MCF 10A (cell line): ENCODE data around the gene C1orf115. TPM values are rescaled to one million over a fixed set of nuclear protein-coding genes. Genes with fewer than 3 reads are reported as not detected.

ENCODE experiments used
- BruUV-seq: library from RNA; stranded (reverse); fragments of 400-500 nt; replicated peaks from 2 replicates; lab custom pipeline; 2021; lab: Mats Ljungman, UMichigan
- CTCF ChIA-PET: fragments of 300-600 bp; sonication (Branson Sonifier 250); formaldehyde crosslinking; extraction: SDS; loops from one replicate; lab custom pipeline; 2021; ENCODE audit warnings: antibody characterized with exemption, inconsistent platforms; lab: Yijun Ruan, JAX
- POLR2A ChIA-PET: fragments of 300-600, 350-650 bp; sonication (Branson Sonifier 250); formaldehyde crosslinking; extraction: SDS; loops from one replicate; lab custom pipeline; 2020; ENCODE audit warnings: antibody characterized with exemption, inconsistent platforms; lab: Yijun Ruan, JAX
- DNase-seq: peaks from one replicate; pipeline ENCODE4 v3.0.0-alpha.2; 2018; ENCODE audit not compliant: unreplicated experiment
- H3K27ac Mint-ChIP-seq: one replicate; pipeline ENCODE4 v1.8.0; 2022; ENCODE audit warnings: mild to moderate bottlenecking, low read depth, mixed read lengths; ENCODE audit not compliant: unreplicated experiment
- H3K27me3 Mint-ChIP-seq: one replicate; pipeline ENCODE4 v1.8.0; 2022; ENCODE audit warnings: mixed read lengths; ENCODE audit not compliant: insufficient read depth, unreplicated experiment
- H3K36me3 Mint-ChIP-seq: one replicate; pipeline ENCODE4 v1.8.0; 2022; ENCODE audit warnings: mild to moderate bottlenecking, moderate library complexity, mixed read lengths; ENCODE audit not compliant: insufficient read depth, unreplicated experiment
- H3K4me1 Mint-ChIP-seq: one replicate; pipeline ENCODE4 v1.8.0; 2022; ENCODE audit warnings: mixed read lengths; ENCODE audit not compliant: insufficient read depth, unreplicated experiment
- H3K4me3 Mint-ChIP-seq: one replicate; pipeline ENCODE4 v1.8.0; 2022; ENCODE audit warnings: mild to moderate bottlenecking, moderate library complexity, mixed read lengths; ENCODE audit not compliant: unreplicated experiment
- H3K9me3 Mint-ChIP-seq: one replicate; pipeline ENCODE4 v1.8.0; 2022; ENCODE audit warnings: mixed read lengths; ENCODE audit not compliant: unreplicated experiment
- CTCF ChIP-seq: fragments of 200-600 bp; IDR thresholded peaks from one replicate; pipeline ENCODE4 v1.8.0; 2022; ENCODE audit warnings: antibody characterized with exemption, mild to moderate bottlenecking; ENCODE audit not compliant: unreplicated experiment
- intact Hi-C: fragments of 100-400 bp; cut with micrococcal nuclease; formaldehyde crosslinking; loops from 2 replicates; pipeline ENCODE4 v1.14.1; 2022
- total RNA-seq: library from RNA; stranded (reverse); gene quantifications from 2 replicates; pipeline ENCODE4 v1.2.3, GENCODE V29; 2022

The C1orf115 gene
- total RNA-seq, 1 experiment from 2014 or later = 1.6 TPM

DNA sequence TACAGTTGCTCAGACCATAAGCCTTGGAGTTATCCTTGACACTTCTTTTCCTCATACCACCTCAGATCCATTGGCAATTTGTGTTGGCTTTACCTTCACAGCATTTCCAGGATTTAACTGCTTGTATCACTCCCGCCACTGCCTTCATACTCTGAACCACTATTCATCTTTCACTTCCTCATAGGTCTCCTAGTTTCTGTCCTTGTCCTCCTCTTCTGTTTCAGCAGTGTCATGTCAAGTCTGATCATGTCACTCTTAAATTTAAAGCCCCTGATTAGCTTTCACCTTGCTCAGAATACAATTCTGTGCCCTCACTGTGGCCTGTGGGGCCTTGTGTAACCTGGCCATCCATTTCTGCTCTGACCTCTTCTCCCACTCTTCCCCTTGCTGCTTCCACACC lies 34.7 kb upstream of the C1orf115 start:
- Mint-ChIP-seq H3K36me3 (no peaks in the 10 kb centered on the region), H3K27me3 (no peaks in the 10 kb centered on the region), H3K27ac (no peak overlapping the region), H3K4me1 (no peaks in the 10 kb centered on the region), H3K9me3 (no peaks in the 10 kb centered on the region), H3K4me3 (no peak overlapping the region)
- BruUV-seq = no TSS peak
- ChIA-PET POLR2A (no interaction called here), CTCF (interaction anchor here (0.7 to 1.3 kb wide), 4 partner anchors 9 to 359 kb away, joined by 3 to 4 read pairs (median 4); no protein-coding TSS in a partner anchor)
- no peak for TF ChIP-seq CTCF
- no peak for DNase-seq
- intact Hi-C loops = no loop called here

GRCh38 chr1:220655961-220656740 lies 34.0 kb upstream of the C1orf115 start:
- no peak for DNase-seq
- intact Hi-C loops = no loop called here
- Mint-ChIP-seq H3K27me3 (no peaks in the 10 kb centered on the region), H3K9me3 (no peaks in the 10 kb centered on the region), H3K4me3 (no peak overlapping the region), H3K36me3 (no peaks in the 10 kb centered on the region), H3K27ac (no peak overlapping the region), H3K4me1 (no peaks in the 10 kb centered on the region)
- BruUV-seq = no TSS peak
- CTCF ChIA-PET = interaction anchor here (0.6 to 1.3 kb wide), 3 partner anchors 27 to 360 kb away, joined by 3 to 5 read pairs (median 4); no protein-coding TSS in a partner anchor
- no peak for TF ChIP-seq CTCF
- POLR2A ChIA-PET = interaction anchor here (0.7 kb wide), 1 partner anchor 20 kb away, joined by 3 read pairs; no protein-coding TSS in a partner anchor

- no peak for DNase-seq
- no peaks in the 10 kb centered on the region for H3K27me3 Mint-ChIP-seq
- no peaks in the 10 kb centered on the region for H3K4me1 Mint-ChIP-seq
- peaks cover 26% of the 10 kb centered on the region for H3K9me3 Mint-ChIP-seq
- H3K27ac Mint-ChIP-seq = no peak overlapping the region
- H3K4me3 Mint-ChIP-seq = no peak overlapping the region
- no peaks in the 10 kb centered on the region for H3K36me3 Mint-ChIP-seq
- POLR2A ChIA-PET = no interaction called here
- CTCF ChIA-PET = interaction anchor here (0.5 to 2.2 kb wide), 5 partner anchors 13 to 386 kb away, joined by 3 to 8 read pairs (median 6); no protein-coding TSS in a partner anchor
- BruUV-seq = no TSS peak
- intact Hi-C loops = no loop called here
- no peak for TF ChIP-seq CTCF
Observed at GRCh38 chr1:220666349-220666748, 23.8 kb upstream of the C1orf115 start.

- no TSS peak for BruUV-seq
- TF ChIP-seq CTCF = no peak
- CTCF ChIA-PET = interaction anchor here (0.6 to 2.0 kb wide), 13 partner anchors 9 to 388 kb away, joined by 3 to 14 read pairs (median 4); no protein-coding TSS in a partner anchor
- Mint-ChIP-seq H3K27me3 (no peaks in the 10 kb centered on the region), H3K4me3 (no peak overlapping the region), H3K4me1 (no peaks in the 10 kb centered on the region), H3K27ac (no peak overlapping the region), H3K36me3 (no peaks in the 10 kb centered on the region), H3K9me3 (peaks cover 26% of the 10 kb centered on the region)
- POLR2A ChIA-PET = interaction anchor here (1.2 kb wide), 1 partner anchor 64 kb away, joined by 3 read pairs; no protein-coding TSS in a partner anchor
- no peak for DNase-seq
- intact Hi-C loops = no loop called here
Observed at GRCh38 chr1:220669005-220669404, 21.2 kb upstream of the C1orf115 start.
